Heart left ventricle (tissue), 16 donors: ENCODE measurements around the gene SEMA3E. TPM values are rescaled to one million over a fixed set of nuclear protein-coding genes. Genes with fewer than 3 reads are reported as not detected.
"Not testable (repeated sequence)": the region's sequence is repeated elsewhere in the genome, so short reads cannot be mapped to it uniquely, and the experiment has no call there.

Experiments
- ATAC-seq, 4 donors: fragments of 200-7000 bp; cut with Tn5 transposase; one replicate each; pipeline ENCODE4 v1.9.1; 2020 to 2022; ENCODE audit warnings: moderate library complexity in 4 of 4, mild to moderate bottlenecking in 3 of 4, moderate number of reproducible peaks in 1 of 4
- DNase-seq, 5 donors: peaks; one replicate each; pipeline ENCODE4 v3.0.0-alpha.2; 2020
- H3K27ac ChIP-seq, 12 donors: fragments of 200-600 bp; sonication (generic) in 4 of 12; one replicate each; pipeline versions ENCODE4 v1.5.0 to v1.8.0; 2016 to 2022; ENCODE audit warnings: mild to moderate bottlenecking in 2 of 12
- H3K27me3 ChIP-seq, 9 donors: fragments of 200-600 bp; sonication (generic) in 2 of 9; one replicate each; pipeline versions ENCODE4 v1.5.1 to v1.8.0; 2016 to 2022; ENCODE audit warnings: mild to moderate bottlenecking in 3 of 9
- H3K36me3 ChIP-seq, 9 donors: fragments of 200-600 bp; sonication (generic) in 2 of 9; one replicate each; pipeline versions ENCODE4 v1.5.0 to v1.8.0; 2018 to 2022; ENCODE audit warnings: mild to moderate bottlenecking in 2 of 9
- H3K4me1 ChIP-seq, 12 donors: fragments of 200-600 bp; sonication (generic) in 4 of 12; one replicate each; pipeline versions ENCODE4 v1.5.0 to v1.8.0; 2016 to 2022; ENCODE audit warnings: mild to moderate bottlenecking in 3 of 12
- H3K4me3 ChIP-seq, 12 donors: fragments of 200-600 bp; sonication (generic) in 4 of 12; one replicate each; pipeline versions ENCODE4 v1.5.0 to v1.8.0; 2017 to 2022; ENCODE audit warnings: mild to moderate bottlenecking in 9 of 12, moderate library complexity in 4 of 12
- H3K9me3 ChIP-seq, 12 donors: fragments of 200-600 bp; sonication (generic) in 4 of 12; one replicate each; pipeline versions ENCODE4 v1.5.0 to v1.8.0; 2016 to 2022; ENCODE audit warnings: mild to moderate bottlenecking in 1 of 12
- POLR2A ChIP-seq, 2 donors: fragments of 450-650 bp; IDR thresholded peaks; one replicate each; pipeline ENCODE4 v1.6.1; 2017; ENCODE audit warnings: antibody characterized with exemption in 2 of 2, mild to moderate bottlenecking in 2 of 2, moderate library complexity in 2 of 2
- WGBS, 4 donors: extraction: QIAGEN DNeasy Blood & Tissue Kit in 2 of 4; methylation state at CpG; one replicate each; pipeline versions ENCODE4 v1.1.5 to v1.1.7; 2013 to 2018; 5-methylcytosine and 5-hydroxymethylcytosine counted together
- intact Hi-C, 10 donors: fragments of 100-400 bp; cut with DNase I; formaldehyde crosslinking; loops; one replicate each; pipeline versions ENCODE4 v1.11.1 to v1.14.2; 2022
- polyA plus RNA-seq, 2 donors: library from polyadenylated mRNA; stranded (reverse); fragments of 200-250 nt; gene quantifications; one replicate each; pipeline ENCODE4 v1.2.3, GENCODE V29; 2013
- total RNA-seq, 9 donors: library from RNA; depleted of rRNA in 2 of 9; stranded (reverse); fragments of >200 nt in 2 of 9; fragmentation: NEBNext Ultra II Directional in 3 of 9; extraction: Animal tissue kit (Norgen Biotek cat#: 25700) in 3 of 9; gene quantifications; one replicate each; pipeline versions ENCODE4 v1.1.0 to v1.2.4, GENCODE V29; 2016 to 2023
- TF ChIP-seq, protein P1 (sequence below), 12 donors: fragments of 200-600 bp; sonication (generic) in 4 of 12; IDR thresholded peaks; one replicate each; pipeline versions ENCODE4 v1.5.0 to v1.8.0; 2018 to 2022; ENCODE audit warnings: antibody characterized with exemption in 12 of 12, mild to moderate bottlenecking in 5 of 12
- donor health status: ischemic (EF 13 %, LVEDD 7.1; RV severe dilation, severe dysfunction).
- donor health status: healthy with polysubstance abuse.
- donor health status: DM: no; HTN: yes; CAD: no.
- donor health status: DM: no; HTN: no; CAD: no.
- donor health status: ischemic (EF 25% LVEDD 6.9; RV normal size, moderate dysfunction).
- donor health status: ischemic (EF 25% LVEDD 5.7; RV mildly dilated, moderate dysfunction).
- donor health status: healthy.
- donor health status: DM: yes; HTN: yes; CAD: no.
- donor health status: ischemic (EF 35%, LVEDD 5.7; RV mildly dilated, moderate dysfunction).
- donor health status: nonischemic (EF 11% LVEDD 7.7; RV severe dilation, severe dysfunction).
- donor health status: DM: yes; HTN: yes; CAD: no.
- donor health status: PGD.
- donor health status: ischemic (EF 29% LVEDD 5.4; RV normal size, mild dysfunction).
- donor health status: nonischemic (EF 23%, LVEDD 6.1; RV moderate dilation, normal function).

The SEMA3E gene
- total and polyA plus RNA-seq, 11 donors: 0.04 to 1.2 (median 0.17) TPM; not detected in 3

DNA sequence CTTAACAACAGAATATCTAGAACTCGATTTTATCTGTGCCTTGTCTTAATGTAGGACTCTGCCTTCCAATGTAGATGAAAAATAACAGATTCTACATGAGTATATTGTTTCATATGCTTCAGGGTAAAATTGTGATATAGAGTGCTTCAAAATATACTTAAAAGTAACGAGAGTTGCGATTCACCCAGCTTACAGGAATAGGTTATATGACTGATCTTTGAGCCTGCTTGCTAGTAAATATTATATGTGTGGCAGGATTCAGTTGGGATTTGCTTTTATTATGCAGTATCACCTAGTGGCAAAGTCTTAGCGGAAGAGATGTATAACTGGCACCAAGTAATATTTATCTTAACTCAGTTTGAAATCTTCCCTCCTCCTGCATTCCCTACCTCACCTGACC lies 183.3 kb downstream of the SEMA3E start:
- TF ChIP-seq POLR2A (IDR thresholded peaks at IDR 0.05): no peak
- TF ChIP-seq, protein P1, sequence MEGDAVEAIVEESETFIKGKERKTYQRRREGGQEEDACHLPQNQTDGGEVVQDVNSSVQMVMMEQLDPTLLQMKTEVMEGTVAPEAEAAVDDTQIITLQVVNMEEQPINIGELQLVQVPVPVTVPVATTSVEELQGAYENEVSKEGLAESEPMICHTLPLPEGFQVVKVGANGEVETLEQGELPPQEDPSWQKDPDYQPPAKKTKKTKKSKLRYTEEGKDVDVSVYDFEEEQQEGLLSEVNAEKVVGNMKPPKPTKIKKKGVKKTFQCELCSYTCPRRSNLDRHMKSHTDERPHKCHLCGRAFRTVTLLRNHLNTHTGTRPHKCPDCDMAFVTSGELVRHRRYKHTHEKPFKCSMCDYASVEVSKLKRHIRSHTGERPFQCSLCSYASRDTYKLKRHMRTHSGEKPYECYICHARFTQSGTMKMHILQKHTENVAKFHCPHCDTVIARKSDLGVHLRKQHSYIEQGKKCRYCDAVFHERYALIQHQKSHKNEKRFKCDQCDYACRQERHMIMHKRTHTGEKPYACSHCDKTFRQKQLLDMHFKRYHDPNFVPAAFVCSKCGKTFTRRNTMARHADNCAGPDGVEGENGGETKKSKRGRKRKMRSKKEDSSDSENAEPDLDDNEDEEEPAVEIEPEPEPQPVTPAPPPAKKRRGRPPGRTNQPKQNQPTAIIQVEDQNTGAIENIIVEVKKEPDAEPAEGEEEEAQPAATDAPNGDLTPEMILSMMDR (IDR thresholded peaks at IDR 0.05): no peak
- ATAC-seq (no peak), DNase-seq (no peak)
- intact Hi-C loops: no loop called here
- Histone ChIP-seq H3K4me1 (peaks cover 0 to 2% (median 0%) of the 10 kb centered on the region in 12 donors), H3K27me3 (no peaks in the 10 kb centered on the region), H3K9me3 (no peaks in the 10 kb centered on the region), H3K36me3 (no peaks in the 10 kb centered on the region), H3K27ac (no peak overlapping the region), H3K4me3 (no peak overlapping the region)
- WGBS, 4 donors: 80 to 93% (median 89%) methylated on average over 4 of the region's 4 CpGs

DNA sequence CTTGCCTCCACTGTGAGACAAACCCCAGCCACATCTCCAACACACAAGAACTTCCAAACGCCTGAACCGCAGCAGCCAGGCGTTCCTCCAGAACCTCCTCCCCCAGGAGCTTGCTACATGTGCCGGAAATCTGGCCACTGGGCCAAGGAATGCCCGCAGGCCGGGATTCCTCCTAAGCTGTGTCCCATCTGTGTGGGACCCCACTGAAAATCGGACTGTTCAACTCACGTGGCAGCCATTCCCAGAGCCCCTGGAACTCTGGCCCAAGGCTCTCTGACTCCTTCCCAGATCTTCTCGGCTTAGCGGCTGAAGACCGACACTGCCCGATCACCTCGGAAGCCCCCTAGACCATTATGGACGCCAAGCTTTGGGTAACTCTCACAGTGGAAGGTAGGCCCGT lies 187.1 kb downstream of the SEMA3E start:
- H3K4me1 ChIP-seq, ATAC-seq, H3K9me3 ChIP-seq, intact Hi-C loops, DNase-seq, H3K4me3 ChIP-seq, H3K27ac ChIP-seq, H3K27me3 ChIP-seq, H3K36me3 ChIP-seq: not testable (repeated sequence)
- WGBS, 4 donors: 64 to 82% (median 78%) methylated on average over 14 to 15 of the region's 15 CpGs

DNA sequence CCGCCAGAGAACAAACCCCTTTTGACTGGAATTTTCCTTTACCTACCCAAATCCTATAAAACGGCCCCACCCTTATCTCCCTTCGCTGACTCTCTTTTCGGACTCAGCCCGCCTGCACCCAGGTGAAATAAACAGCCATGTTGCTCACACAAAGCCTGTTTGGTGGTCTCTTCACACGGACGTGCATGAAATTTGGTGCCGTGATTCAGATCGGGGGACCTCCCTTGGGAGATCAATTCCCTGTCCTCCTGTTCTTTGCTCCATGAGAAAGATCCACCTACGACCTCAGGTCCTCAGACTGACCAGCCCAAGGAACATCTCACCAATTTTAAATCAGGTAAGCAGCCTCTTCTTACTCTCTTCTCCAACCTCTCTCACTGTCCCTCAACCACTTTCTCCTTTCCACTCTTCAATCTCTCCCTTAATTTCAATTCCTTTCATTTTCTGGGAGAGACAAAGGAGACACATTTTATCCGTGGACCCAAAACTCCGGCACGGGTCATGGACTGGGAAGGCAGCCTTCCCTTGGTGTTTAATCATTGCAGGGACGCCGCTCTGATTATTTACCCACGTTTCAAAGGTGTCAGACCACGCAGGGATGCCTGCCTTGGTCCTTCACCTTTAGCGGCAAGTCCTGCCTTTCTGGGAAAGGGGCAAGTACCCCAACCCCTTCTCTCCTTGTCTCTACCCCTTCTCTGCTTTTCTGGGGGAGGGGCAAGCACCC lies 188.8 kb downstream of the SEMA3E start:
- H3K4me3 ChIP-seq, H3K27ac ChIP-seq, DNase-seq, H3K36me3 ChIP-seq, intact Hi-C loops, H3K9me3 ChIP-seq, ATAC-seq, H3K4me1 ChIP-seq, H3K27me3 ChIP-seq: not testable (repeated sequence)
- WGBS, 4 donors: 39 to 72% (median 64%) methylated on average over 16 to 18 of the region's 18 CpGs

DNA sequence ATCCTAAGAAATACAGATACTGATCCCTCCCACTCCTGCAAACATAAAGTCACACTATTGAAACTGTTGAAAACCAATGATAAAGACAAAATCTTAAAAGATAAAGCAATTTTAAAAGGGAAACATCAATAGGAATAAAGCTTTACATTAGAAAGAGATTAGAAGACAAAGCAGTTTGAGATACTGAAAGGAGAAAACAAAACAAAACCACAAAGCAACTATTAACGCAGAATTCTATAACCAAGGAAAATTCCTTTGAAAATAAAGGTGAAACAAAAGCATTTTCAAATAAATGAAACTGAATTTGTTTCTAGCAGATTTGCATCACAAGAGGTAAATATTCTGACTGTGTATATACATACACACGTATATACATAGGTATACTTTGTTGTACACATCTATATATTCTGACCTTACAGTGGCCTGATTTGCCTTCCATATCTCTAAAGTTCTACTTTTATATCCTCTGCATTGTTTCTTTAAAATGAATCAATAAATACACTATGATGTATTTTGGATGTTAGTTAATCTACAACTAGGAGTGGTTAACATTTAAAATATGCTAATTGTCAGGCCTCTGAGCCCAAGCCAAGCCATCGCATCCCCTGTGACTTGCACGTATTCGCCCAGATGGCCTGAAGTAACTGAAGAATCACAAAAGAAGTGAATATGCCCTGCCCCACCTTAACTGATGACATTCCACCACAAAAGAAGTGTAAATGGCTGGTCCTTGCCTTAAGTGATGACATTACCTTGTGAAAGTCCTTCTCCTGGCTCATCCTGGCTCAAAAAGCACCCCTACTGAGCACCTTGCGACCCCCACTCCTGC lies 189.6 kb downstream of the SEMA3E start:
- H3K36me3 ChIP-seq, H3K4me3 ChIP-seq, H3K4me1 ChIP-seq, H3K9me3 ChIP-seq, intact Hi-C loops, DNase-seq, H3K27me3 ChIP-seq, H3K27ac ChIP-seq, ATAC-seq: not testable (repeated sequence)
- WGBS, 4 donors: 72 to 79% (median 75%) methylated on average over 6 of the region's 6 CpGs

DNA sequence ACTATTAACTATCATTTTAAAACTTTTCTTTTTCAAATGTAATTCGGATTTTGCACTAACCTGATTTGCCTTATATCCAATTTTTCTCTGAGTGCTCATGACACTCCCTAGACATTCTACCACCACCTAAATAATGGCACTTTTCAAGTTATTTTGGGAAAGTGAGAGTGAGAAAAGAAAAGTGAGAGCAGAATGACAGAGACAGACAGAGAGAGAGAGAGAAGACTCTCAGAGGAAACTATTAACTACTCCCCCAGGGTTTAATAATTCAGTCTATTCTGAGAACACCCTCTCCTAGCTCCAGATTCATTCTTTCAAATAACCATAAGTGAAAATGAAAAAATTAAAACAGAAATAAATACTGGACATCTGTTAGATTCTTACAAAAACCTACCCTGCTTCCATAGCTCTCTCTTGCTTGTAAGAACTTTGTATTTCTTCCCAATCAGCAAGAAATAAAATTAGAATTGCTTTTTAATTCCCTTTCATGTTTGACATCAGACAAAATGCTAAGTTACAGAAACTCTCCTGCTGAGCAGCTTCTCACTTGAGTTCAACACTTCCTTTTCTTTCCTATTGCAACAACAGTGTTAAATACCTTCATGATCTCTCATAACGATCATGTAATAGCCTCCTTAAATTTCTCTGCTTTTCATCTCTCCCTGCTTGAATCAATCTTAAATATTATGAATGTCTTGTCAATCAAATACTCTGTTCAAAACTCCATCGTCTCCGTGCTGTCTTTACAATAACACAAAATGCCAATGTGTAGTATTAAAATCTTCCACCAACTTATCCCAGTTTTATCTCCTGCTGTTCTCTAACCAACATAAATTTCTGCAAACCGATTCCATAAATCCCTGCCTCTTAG lies 191.7 kb downstream of the SEMA3E start:
- TF ChIP-seq, protein P1 (IDR thresholded peaks at IDR 0.05): no peak
- no peak for TF ChIP-seq POLR2A (IDR thresholded peaks at IDR 0.05)
- intact Hi-C loops: no loop called here
- DNase-seq: no peak
- no peaks in the 10 kb centered on the region for H3K27me3 ChIP-seq
- 35 to 50% (median 40%) methylated on average over 5 of the region's 5 CpGs for WGBS, 4 donors
- H3K36me3 ChIP-seq: no peaks in the 10 kb centered on the region
- no peaks in the 10 kb centered on the region for H3K4me1 ChIP-seq
- no peaks in the 10 kb centered on the region for H3K9me3 ChIP-seq
- H3K27ac ChIP-seq: no peak overlapping the region
- no peak overlapping the region for H3K4me3 ChIP-seq
- no peak for ATAC-seq
